Trophoblast cell (in vitro differentiated cells and primary cell): Measurements from ENCODE around the gene KCNJ1.

Experiments
- DNase-seq, 2 donors: peaks; one replicate each; pipeline ENCODE4 v3.0.0-alpha.2; 2016
- H2AFZ ChIP-seq: 2 replicates; pipeline ENCODE4 v1.6.1; 2013; ENCODE audit warnings: low read length, moderate library complexity, mild to moderate bottlenecking; ENCODE audit not compliant: insufficient read depth, poor library complexity
- H2AK5ac ChIP-seq: 2 replicates; pipeline ENCODE4 v1.6.1; 2013; ENCODE audit warnings: mild to moderate bottlenecking, low read length
- H2BK120ac ChIP-seq: 2 replicates; pipeline ENCODE4 v1.6.1; 2013; ENCODE audit warnings: low read length, mild to moderate bottlenecking, moderate library complexity; ENCODE audit not compliant: insufficient read depth, poor library complexity
- H2BK12ac ChIP-seq: 2 replicates; pipeline ENCODE4 v1.6.1; 2013; ENCODE audit warnings: mild to moderate bottlenecking, low read length, moderate library complexity
- H2BK5ac ChIP-seq: 2 replicates; pipeline ENCODE4 v1.6.1; 2013; ENCODE audit warnings: low read length, low read depth, moderate library complexity, mild to moderate bottlenecking; ENCODE audit not compliant: poor library complexity
- H3K14ac ChIP-seq: 2 replicates; pipeline ENCODE4 v1.6.1; 2013; ENCODE audit warnings: mild to moderate bottlenecking, low read length
- H3K18ac ChIP-seq: 2 replicates; pipeline ENCODE4 v1.6.1; 2013; ENCODE audit warnings: mild to moderate bottlenecking, low read length
- H3K23ac ChIP-seq: 2 replicates; pipeline ENCODE4 v1.6.1; 2013; ENCODE audit warnings: low read length
- H3K27ac ChIP-seq: 2 replicates; pipeline ENCODE4 v1.5.1; 2013; ENCODE audit warnings: low read depth, mild to moderate bottlenecking, inconsistent platforms, low read length, moderate library complexity
- H3K27me3 ChIP-seq: 2 replicates; pipeline ENCODE4 v1.6.1; 2013; ENCODE audit warnings: inconsistent platforms, mild to moderate bottlenecking, low read length, moderate library complexity; ENCODE audit not compliant: insufficient read depth
- H3K36me3 ChIP-seq, 2 experiments: 1 replicate in 1 of 2; 2 replicates in 1 of 2; pipeline ENCODE4 v1.6.1; 2013; ENCODE audit warnings: low read length in 2 of 2, mild to moderate bottlenecking in 2 of 2, moderate library complexity in 1 of 2; ENCODE audit not compliant: insufficient read depth in 2 of 2, control insufficient read depth in 1 of 2
- H3K4ac ChIP-seq: 2 replicates; pipeline ENCODE4 v1.6.1; 2013; ENCODE audit warnings: low read depth, mild to moderate bottlenecking, low read length, moderate library complexity
- H3K4me1 ChIP-seq, 2 experiments: 1 replicate in 1 of 2; 2 replicates in 1 of 2; pipeline ENCODE4 v1.6.1; 2013; ENCODE audit warnings: low read length in 2 of 2, mild to moderate bottlenecking in 2 of 2, moderate library complexity in 1 of 2; ENCODE audit not compliant: insufficient read depth in 2 of 2, control insufficient read depth in 1 of 2
- H3K4me2 ChIP-seq: 2 replicates; pipeline ENCODE4 v1.6.1; 2013; ENCODE audit warnings: inconsistent platforms, mild to moderate bottlenecking, low read length, moderate library complexity
- H3K4me3 ChIP-seq: 2 replicates; pipeline ENCODE4 v1.5.1; 2013; ENCODE audit warnings: mild to moderate bottlenecking, low read depth, low read length, inconsistent platforms
- H3K79me1 ChIP-seq: one replicate; pipeline ENCODE4 v1.6.1; 2013; ENCODE audit warnings: low read length
- H3K79me2 ChIP-seq: 2 replicates; pipeline ENCODE4 v1.6.1; 2013; ENCODE audit warnings: low read length, mild to moderate bottlenecking; ENCODE audit not compliant: control insufficient read depth, insufficient read depth, poor library complexity
- H3K9ac ChIP-seq: 2 replicates; pipeline ENCODE4 v1.6.1; 2013; ENCODE audit warnings: mild to moderate bottlenecking, low read length
- H3K9me3 ChIP-seq: 2 replicates; pipeline ENCODE4 v1.6.1; 2013; ENCODE audit warnings: low read depth, mild to moderate bottlenecking, control low read depth, inconsistent platforms, low read length; ENCODE audit not compliant: insufficient read depth
- H4K12ac ChIP-seq: 2 replicates; pipeline ENCODE4 v1.6.1; 2013; ENCODE audit warnings: low read depth, mild to moderate bottlenecking, low read length, moderate library complexity
- H4K8ac ChIP-seq: 2 replicates; pipeline ENCODE4 v1.6.1; 2013; ENCODE audit warnings: low read depth, mild to moderate bottlenecking, low read length, moderate library complexity
- H4K91ac ChIP-seq: one replicate; pipeline ENCODE4 v1.6.1; 2013; ENCODE audit warnings: low read depth, mild to moderate bottlenecking, low read length, moderate library complexity
- WGBS: extraction: QIAGEN DNeasy Blood & Tissue Kit; methylation state at CpG from one replicate; pipeline ENCODE4 v1.1.7; 2013; ENCODE audit warnings: missing lambda C conversion rate; ENCODE audit not compliant: insufficient read length, insufficient coverage; ENCODE audit errors: extremely low coverage; 5-methylcytosine and 5-hydroxymethylcytosine counted together

Gene KCNJ1

DNA sequence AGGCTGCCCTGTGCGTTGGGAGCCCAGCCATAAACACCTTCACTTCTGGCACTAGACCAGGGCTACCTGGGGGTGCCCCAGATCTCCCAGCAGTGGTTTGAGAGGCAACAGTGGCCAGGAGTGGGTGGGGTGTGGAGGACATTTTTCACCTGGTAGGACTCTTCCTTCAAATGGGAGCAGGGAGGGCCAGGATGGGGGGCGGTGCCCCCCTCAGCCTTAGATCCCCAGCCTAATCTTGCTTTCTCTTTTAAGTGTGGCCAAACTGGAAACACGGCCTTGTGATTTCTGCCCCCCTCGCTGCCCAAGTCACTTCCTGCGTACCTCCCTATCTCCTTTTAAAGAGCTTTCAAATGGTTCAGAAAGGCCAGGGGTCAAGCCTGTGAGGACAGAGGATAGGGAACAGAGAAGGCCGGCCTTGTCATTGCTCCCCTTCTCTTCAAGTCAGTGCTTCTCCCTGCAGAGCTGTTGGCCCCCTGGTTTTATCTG lies 24.9 kb upstream of the KCNJ1 start:
- Histone ChIP-seq H4K8ac (no peak overlapping the region), H3K36me3 (no peaks in the 10 kb centered on the region), H3K27ac (no peak overlapping the region), H2AK5ac (no peak overlapping the region), H3K79me2 (no peaks in the 10 kb centered on the region), H2AFZ (no peak overlapping the region), H3K4ac (no peak overlapping the region), H3K4me1 (peaks cover 12 to 25% of the 10 kb centered on the region in 2 experiments), H4K91ac (no peak overlapping the region), H3K4me2 (peak overlapping the region; percentile 18), H3K4me3 (no peak overlapping the region), H3K23ac (no peak overlapping the region), H3K9ac (no peak overlapping the region), H3K14ac (no peak overlapping the region), H3K18ac (no peak overlapping the region), H4K12ac (no peak overlapping the region), H3K27me3 (peaks cover 26% of the 10 kb centered on the region), H2BK5ac (no peak overlapping the region), H3K9me3 (no peaks in the 10 kb centered on the region), H2BK120ac (no peak overlapping the region), H2BK12ac (no peak overlapping the region), H3K79me1 (peaks cover 2% of the 10 kb centered on the region)
- no peak for DNase-seq
- WGBS = no CpG with 5 or more reads among the region's 6 CpGs

GRCh38 chr11:128890543-128891368 lies 23.7 kb upstream of the KCNJ1 start, which contains the start of gene KCNJ5:
Gene KCNJ5 (plus strand): TSS chr11:128891356. CDS start chr11:128911274, 19,918 bp downstream.
- no CpG with 5 or more reads among the region's 85 CpGs for WGBS

GRCh38 chr11:128890216-128890542 lies 23.1 kb upstream of the KCNJ1 start:
- H3K4me3 ChIP-seq = no peak overlapping the region
- no peak overlapping the region for H2AK5ac ChIP-seq
- no peak overlapping the region for H2BK120ac ChIP-seq
- H4K8ac ChIP-seq = no peak overlapping the region
- H3K4me1 ChIP-seq = peaks cover 12 to 25% of the 10 kb centered on the region in 2 experiments
- peak overlapping the region; percentile 76 for H3K4me2 ChIP-seq
- no peaks in the 10 kb centered on the region for H3K9me3 ChIP-seq
- no peak overlapping the region for H3K23ac ChIP-seq
- H3K36me3 ChIP-seq = no peaks in the 10 kb centered on the region
- no peak overlapping the region for H3K9ac ChIP-seq
- H3K27me3 ChIP-seq = peaks cover 26% of the 10 kb centered on the region
- peaks cover 2% of the 10 kb centered on the region for H3K79me1 ChIP-seq
- no peaks in the 10 kb centered on the region for H3K79me2 ChIP-seq
- no peak overlapping the region for H3K27ac ChIP-seq
- H3K18ac ChIP-seq = no peak overlapping the region
- H2AFZ ChIP-seq = peak overlapping the region; percentile 30
- H2BK5ac ChIP-seq = no peak overlapping the region
- DNase-seq = no peak
- H4K91ac ChIP-seq = no peak overlapping the region
- H2BK12ac ChIP-seq = no peak overlapping the region
- H3K4ac ChIP-seq = no peak overlapping the region
- WGBS = no CpG with 5 or more reads among the region's 9 CpGs
- no peak overlapping the region for H4K12ac ChIP-seq
- H3K14ac ChIP-seq = no peak overlapping the region

More at GRCh38 chr11:128890543-128891368, 23.7 kb upstream of the KCNJ1 start, which contains the start of gene KCNJ5:
- Histone ChIP-seq H2AK5ac (no peak within 1 kb of the TSS), H4K12ac (no peak within 1 kb of the TSS), H3K9ac (no peak within 1 kb of the TSS), H3K18ac (no peak within 1 kb of the TSS), H2BK12ac (no peak within 1 kb of the TSS), H3K27ac (no peak within 1 kb of the TSS), H3K14ac (no peak within 1 kb of the TSS), H2AFZ (peak within 1 kb of the TSS; percentile 30), H3K9me3 (no peaks in the 10 kb centered on the region), H3K23ac (no peak within 1 kb of the TSS), H2BK120ac (no peak within 1 kb of the TSS), H2BK5ac (no peak within 1 kb of the TSS), H4K91ac (no peak within 1 kb of the TSS), H3K4me2 (peak within 1 kb of the TSS; percentile 76), H3K27me3 (peaks cover 26% of the 10 kb centered on the region), H3K4me3 (peak within 1 kb of the TSS; percentile 63), H3K79me2 (no peaks in the 10 kb centered on the region), H3K4me1 (peaks cover 12 to 25% of the 10 kb centered on the region in 2 experiments), H4K8ac (no peak within 1 kb of the TSS), H3K79me1 (peaks cover 2% of the 10 kb centered on the region), H3K36me3 (no peaks in the 10 kb centered on the region), H3K4ac (no peak within 1 kb of the TSS)
- peak in 1 of 2 donors; percentile 18 for DNase-seq

GRCh38 chr11:128889657-128890213 lies 22.6 kb upstream of the KCNJ1 start:
- Histone ChIP-seq H4K12ac (no peak overlapping the region), H3K79me2 (no peaks in the 10 kb centered on the region), H2AK5ac (no peak overlapping the region), H3K18ac (no peak overlapping the region), H2BK5ac (no peak overlapping the region), H3K9me3 (no peaks in the 10 kb centered on the region), H3K27ac (no peak overlapping the region), H3K4me3 (no peak overlapping the region), H3K27me3 (peaks cover 26% of the 10 kb centered on the region), H3K36me3 (no peaks in the 10 kb centered on the region), H2AFZ (no peak overlapping the region), H3K79me1 (peaks cover 2% of the 10 kb centered on the region), H4K8ac (no peak overlapping the region), H3K4me2 (no peak overlapping the region), H2BK120ac (no peak overlapping the region), H3K4me1 (peaks cover 12 to 25% of the 10 kb centered on the region in 2 experiments), H2BK12ac (no peak overlapping the region), H3K4ac (no peak overlapping the region), H3K14ac (no peak overlapping the region), H4K91ac (no peak overlapping the region), H3K9ac (no peak overlapping the region), H3K23ac (no peak overlapping the region)
- WGBS = no CpG with 5 or more reads among the region's 8 CpGs
- no peak for DNase-seq
